B cell (primary cell): ENCODE data around the gene PLS1.
"Not testable (repeated sequence)": the region's sequence is repeated elsewhere in the genome, so short reads cannot be mapped to it uniquely, and the experiment has no call there.

Experiments
- EZH2 ChIP-seq: IDR thresholded peaks from 2 replicates; pipeline ENCODE4 v1.6.1; 2012; ENCODE audit warnings: borderline replicate concordance, low read depth, mild to moderate bottlenecking, moderate library complexity, low read length; ENCODE audit not compliant: insufficient read depth, poor library complexity, severe bottlenecking
- TF ChIP-seq, protein P1 (sequence below): fragments of 200-600 bp; IDR thresholded peaks from one replicate; pipeline ENCODE4 v1.8.0; 2022; ENCODE audit warnings: antibody characterized with exemption, mild to moderate bottlenecking

DNA sequence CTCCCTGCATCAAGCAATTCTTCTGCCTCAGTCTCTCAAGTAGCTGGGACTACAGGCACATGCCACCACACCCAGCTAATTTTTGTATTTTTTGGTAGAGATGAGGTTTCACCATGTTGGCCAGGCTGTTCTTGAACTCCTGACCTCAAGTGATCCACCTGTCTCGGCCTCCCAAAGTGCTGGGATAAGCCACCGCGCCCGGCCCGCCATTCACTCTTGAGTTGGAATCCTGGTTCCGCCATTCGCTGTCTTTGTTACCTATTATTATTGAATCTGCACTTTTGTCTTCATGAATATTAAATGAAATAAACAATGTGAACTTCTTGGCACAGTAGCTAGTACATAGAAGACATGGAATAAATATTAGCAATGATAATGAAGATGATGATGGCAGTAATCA is 3.9 kb upstream of the PLS1 start:
- not testable (repeated sequence) for TF ChIP-seq EZH2
- TF ChIP-seq, protein P1, sequence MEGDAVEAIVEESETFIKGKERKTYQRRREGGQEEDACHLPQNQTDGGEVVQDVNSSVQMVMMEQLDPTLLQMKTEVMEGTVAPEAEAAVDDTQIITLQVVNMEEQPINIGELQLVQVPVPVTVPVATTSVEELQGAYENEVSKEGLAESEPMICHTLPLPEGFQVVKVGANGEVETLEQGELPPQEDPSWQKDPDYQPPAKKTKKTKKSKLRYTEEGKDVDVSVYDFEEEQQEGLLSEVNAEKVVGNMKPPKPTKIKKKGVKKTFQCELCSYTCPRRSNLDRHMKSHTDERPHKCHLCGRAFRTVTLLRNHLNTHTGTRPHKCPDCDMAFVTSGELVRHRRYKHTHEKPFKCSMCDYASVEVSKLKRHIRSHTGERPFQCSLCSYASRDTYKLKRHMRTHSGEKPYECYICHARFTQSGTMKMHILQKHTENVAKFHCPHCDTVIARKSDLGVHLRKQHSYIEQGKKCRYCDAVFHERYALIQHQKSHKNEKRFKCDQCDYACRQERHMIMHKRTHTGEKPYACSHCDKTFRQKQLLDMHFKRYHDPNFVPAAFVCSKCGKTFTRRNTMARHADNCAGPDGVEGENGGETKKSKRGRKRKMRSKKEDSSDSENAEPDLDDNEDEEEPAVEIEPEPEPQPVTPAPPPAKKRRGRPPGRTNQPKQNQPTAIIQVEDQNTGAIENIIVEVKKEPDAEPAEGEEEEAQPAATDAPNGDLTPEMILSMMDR = not testable (repeated sequence)
